SK-MEL-5 (cell line): Measurements from ENCODE around the gene GH2. TPM values are rescaled to one million over a fixed set of nuclear protein-coding genes. Genes with fewer than 3 reads are reported as not detected.
"Not testable (repeated sequence)": the region's sequence is repeated elsewhere in the genome, so short reads cannot be mapped to it uniquely, and the experiment has no call there.

Experiments
- DNase-seq: peaks from one replicate; pipeline ENCODE4 v3.0.0-alpha.2; 2016; ENCODE audit warnings: low read depth, low spot score
- in situ Hi-C: cut with HindIII; loops from 2 replicates; pipeline ENCODE4 v1.10.0; 2016; ENCODE audit warnings: low sequenced_read_pairs, high pct_unique_total_duplicates, low pct_unique_long_range_greater_than_20kb
- polyA plus RNA-seq, 2 experiments: library from polyadenylated mRNA; depleted of rRNA; stranded (reverse); fragments of >200 nt; gene quantifications; 2 replicates each; pipeline ENCODE4 v1.2.3, GENCODE V29; 2015
- total RNA-seq: library from RNA; depleted of rRNA; stranded (reverse); fragments of >200 nt; shearing (Covaris generic); gene quantifications from 2 replicates; pipeline ENCODE4 v1.2.3, GENCODE V29; 2014; rRNA removed

The GH2 gene
- not detected in 2 replicates for total RNA-seq
- polyA plus RNA-seq (2015; cell fraction: cytosol; rRNA removed) = not detected in 2 replicates
- not detected in 2 replicates for polyA plus RNA-seq (2015; cell fraction: nucleus; rRNA removed)

DNA sequence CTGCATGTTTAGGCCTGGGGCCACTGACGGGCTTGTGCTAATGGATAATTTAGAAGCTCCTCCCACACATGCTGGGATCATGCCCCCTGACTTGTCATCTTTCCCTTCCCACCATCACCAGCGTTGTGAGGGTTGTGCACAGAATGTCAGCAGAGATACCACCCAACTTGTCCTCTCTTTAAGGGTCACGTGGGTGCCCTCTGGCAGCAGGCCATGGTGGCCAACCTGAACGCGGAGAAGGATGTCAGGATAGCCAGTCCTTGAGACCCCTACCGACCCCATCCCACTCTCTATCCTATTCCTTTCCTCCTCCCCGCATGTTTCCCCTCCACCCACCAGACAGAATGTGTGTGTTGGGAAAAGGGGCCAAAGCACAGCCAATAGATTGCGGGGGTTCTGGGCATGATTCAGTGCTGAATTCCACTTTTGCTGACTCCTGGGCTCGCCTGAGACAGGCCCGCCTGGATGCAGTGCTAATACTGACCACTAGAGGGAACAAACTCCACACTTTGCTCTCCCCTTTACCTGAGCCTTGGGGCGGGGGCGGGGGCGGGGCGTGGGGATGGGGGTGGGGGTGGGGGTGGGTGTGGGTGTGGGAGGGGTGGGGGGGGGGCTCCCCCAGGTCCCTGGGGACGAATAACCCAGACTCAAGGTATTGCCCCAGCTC lies at the start of gene GH2:
Gene GH2, minus strand, starts transcription at position 10 of the 667 bp plus-strand sequence. CDS start 143 bp downstream, outside the sequence.
- in situ Hi-C loops = no loop called here

DNA sequence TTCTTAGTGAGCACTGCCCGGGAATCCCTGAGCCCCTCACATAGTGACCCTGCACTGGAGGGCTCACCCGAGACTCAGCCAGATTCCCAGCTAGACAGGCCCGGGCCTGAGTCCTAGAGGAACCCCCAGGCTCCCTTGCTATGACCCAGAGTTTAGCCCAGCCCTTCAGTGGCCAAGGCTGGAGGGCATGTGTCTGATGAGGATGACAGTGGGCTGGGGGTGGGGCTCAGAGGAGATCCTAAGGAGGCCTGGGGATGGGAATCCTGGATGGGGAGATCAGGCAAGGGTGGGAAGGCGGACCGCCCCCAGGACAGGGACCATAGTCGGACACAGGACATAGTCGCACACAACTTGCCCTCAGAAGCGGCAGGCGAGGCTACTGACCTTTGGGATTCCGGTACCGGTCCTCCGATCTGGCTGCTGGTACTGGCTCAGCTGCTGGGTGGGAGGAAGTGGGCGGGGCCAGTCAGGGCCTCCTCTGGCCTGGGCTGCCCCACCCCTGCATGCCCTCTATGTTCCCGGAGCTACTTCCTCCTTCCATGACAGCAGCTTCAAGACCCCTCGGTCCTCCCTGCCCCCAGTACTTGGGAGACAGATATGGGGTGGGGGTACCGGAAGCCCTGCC lies 49.3 kb upstream of the GH2 start:
- DNase-seq = no peak

More for the DNA sequence above, at the start of gene GH2:
- DNase-seq = peak; percentile 80

DNA sequence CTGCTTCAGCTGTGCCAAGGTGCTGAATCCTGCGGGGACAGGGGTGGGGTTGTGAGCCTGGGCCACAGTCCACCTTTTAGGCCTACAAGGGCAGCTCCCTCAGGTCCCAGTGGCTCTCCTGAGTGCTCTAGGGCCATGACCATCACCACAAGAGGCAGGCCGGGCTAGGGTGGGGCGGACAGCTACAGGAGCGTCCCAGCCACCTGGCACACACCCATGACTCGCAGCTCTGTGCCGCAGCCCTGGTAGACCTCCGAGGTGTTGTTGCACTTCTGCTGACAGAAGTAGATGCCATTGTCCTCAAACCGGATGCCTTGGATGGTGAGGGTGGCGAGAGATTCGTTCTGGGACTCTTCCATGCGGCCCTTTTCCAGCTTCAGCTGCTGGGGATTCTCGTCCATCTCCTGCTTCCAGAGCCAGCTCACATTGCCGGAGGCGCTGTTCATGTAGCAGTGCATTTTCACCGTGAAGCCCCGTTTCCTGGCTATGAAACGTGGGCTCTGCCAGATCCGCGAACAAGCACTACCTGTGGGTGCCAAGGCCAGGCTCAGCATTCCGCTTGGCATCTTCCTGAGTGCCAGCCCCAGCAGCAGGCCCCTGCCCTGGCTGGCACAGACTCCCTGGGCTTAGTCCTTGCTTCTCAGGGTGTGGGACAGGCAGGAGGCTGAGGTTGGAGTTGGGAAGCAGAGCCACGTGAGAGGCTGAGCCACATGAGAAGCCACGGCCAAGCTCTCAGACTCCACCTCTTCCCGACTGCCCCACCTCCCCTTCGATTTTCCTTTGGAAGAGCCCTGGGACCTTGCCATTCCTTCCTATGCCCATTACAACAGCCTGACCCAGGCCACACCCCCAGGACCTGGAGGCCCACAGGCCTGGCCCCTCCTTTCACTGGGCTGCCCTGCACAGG lies 48.4 kb upstream of the GH2 start:
- DNase-seq = peak; percentile 33
- in situ Hi-C loops = no loop called here

More for the DNA sequence above, 49.3 kb upstream of the GH2 start:
- in situ Hi-C loops = no loop called here

DNA sequence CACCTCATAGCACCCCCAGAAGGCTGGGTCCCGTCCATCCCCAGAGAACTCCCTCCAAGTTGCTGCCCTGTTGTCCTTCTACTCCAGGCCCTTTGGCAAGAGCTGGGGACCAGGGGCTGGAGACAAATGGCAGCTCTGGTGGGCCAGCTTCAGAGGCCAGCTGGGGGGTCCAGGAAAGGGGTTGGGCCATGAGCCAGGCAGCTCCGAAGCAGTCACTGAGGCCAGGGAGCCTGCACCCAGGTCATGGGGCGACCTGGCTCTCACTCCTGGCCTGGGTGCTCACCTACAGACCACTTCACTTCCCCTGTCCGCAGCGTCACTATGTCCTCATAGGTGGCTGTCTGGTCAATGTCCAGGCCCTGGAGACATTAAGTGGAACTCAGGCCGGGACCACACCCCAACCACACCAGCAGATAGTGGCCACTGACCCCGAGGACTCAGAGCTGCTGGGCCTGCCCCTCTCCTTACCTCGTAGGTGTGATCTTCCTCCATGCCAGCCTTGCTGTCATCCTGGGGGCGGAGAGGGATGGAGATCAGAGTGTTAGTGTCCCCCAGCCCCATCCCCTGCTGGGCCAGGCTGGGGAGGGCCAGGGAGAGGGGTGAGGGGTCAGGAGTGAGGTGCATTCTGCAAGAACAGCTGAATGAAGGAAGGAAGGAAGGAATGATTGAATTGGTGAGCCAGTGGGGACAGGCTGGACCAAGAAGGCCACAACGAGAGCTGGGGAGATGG lies 47.4 kb upstream of the GH2 start:
- DNase-seq = no peak
- in situ Hi-C loops = no loop called here

DNA sequence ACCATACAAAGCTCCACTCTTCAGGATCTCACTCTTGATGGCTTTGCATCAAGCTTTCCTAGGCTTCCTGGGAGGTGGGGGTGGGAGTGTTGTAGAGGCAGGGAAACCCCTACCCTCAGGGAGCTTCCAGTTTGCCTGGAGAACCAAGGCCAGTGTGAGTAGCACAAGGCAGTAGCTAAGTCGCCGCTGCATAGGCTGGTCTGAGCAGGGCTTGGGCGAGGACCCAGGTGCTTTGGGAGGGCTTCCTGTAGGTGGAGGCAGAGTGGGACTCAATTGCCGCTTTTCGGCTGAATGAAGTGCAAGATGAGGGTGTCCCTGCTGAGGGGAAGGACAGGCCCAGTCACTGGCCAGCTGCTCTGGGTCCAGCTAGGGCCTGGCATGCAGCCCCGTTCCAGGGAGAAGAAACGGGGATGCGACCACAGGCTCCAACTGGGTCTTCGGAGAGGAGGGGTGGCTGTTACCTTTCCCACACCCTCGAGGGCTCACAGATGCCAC lies 46.5 kb upstream of the GH2 start:
- DNase-seq = no peak
- in situ Hi-C loops = no loop called here

DNA sequence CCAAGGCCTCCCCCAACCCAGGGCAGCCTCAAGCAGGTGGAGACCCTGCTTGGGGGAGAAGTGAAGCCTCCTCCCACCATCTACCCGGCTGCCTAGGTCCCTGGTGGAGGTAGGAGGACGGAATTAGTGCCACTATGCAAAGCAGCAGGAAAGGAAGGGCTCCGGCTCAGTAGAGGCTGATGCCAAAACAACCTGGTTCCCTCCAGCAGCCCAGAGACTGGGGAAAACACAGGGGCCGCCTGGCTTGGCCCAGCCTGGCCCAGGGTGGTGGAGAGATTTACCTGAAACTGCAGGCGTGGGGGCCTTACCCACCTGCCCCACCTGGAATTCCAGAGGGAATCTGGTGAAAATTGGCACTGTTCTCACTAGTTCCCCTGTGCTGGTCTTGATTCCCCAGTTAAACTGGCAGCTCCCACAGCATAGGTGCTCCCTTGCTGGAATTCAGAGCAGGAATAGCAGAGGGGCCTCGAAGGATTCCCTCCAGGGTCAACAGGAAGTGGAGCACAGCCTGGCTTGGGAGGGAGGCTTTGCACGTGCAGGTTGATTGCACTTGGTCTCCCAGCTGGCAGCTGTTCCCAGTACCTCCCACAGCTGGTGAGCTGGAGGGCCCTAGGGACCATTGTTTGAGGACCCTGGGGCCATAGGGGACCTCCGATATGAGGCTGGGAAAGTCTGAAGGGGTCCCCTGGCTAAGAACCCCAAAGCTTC lies 45.9 kb upstream of the GH2 start:
- in situ Hi-C loops = no loop called here
- no peak for DNase-seq

DNA sequence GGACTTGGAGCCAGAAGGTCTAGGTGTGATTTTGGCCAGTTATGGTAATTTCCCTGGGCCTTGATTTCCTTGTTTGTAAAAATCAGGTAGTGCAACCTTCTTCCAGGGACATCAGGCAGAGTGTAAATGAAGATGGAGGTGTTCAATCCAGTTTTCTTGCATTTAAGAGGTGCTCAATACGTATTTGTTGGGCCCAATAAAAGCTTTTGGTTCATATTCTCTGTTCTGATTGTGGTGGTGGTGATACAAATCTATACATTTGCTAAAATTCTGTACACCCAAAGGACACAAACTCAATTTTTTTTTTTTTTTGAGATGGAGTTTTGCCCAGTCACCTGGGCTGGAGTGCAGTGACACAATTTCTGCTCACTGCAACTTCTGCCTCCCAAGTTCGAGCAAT lies 44.4 kb upstream of the GH2 start:
- in situ Hi-C loops = no loop called here
- no peak for DNase-seq

DNA sequence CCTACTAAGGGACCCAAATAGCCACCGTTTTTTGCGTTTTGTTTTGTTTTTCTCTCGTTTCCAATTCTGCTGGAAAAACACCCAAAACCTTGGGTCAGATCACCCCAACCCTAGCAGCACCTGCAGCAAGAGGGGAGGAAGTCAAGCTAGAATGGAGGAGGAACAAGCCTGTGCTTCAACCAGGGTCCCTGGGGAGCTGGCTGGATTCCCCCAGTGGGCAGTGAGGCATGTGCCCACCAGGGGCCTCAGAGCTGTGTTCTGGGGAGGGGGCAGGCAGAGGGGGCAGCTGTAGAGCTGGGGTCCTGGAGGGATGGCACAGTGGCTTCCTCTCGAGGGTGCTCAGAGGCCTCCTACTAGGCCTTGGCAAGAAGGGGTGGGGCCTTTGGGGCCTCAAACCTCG lies 43.9 kb upstream of the GH2 start:
- in situ Hi-C loops = no loop called here
- DNase-seq = no peak

DNA sequence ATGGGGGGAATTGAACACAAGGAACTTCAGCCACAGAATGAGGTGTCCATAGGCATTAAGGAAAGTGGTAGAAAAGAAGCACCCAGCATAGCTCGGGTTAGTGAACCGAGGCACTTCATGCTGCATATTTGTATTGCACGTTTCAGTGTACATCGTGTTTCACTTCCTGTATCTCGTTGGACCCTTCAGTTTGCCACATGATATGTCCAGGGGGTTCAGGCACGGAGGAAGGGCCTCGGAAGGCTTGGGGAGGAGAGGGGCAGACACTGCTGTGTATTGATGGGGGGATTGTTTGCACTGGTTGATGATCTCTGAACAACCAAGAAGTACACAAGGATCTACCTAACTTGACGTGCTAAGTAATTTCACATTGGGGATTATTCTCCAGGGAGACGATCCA lies 40.7 kb upstream of the GH2 start:
- in situ Hi-C loops, DNase-seq: not testable (repeated sequence)

DNA sequence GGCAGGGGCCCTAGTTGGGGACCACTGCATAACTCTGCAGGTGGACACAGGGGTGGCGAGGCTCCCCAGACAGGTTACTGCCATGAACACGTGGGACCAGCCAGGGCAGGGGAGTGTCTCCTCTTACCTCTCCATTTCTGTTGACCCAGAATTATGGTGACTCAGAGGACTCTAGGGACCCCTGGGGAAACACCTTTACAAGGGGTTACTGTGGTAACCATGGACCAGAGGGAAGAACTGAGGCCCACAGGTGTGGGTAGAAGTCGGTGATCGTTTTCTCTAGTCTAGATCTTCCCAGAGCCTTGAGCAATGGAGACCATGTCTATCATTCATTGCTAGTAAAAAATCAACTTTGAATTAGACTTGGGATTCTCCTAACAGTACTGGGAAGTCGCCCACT lies 39.0 kb upstream of the GH2 start:
- in situ Hi-C loops, DNase-seq: not testable (repeated sequence)

DNA sequence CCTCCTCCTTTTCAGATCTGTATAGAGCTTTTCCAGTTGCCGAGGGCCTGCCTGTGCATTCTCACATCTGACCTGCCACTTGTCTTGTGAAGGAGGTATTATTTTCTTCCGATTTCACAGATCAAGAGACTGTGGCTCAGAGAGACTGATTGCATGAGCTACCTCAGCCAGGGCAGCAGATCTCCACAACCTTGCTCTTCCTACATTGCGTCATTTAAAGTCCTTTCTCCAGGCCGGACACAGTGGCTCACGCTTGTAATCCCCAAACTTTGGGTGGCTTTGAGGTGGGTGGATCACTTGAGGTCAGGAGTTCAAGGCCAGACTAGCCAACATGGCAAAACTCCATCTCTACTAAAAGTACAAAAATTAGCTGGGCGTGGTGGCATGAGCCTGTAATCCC lies 38.3 kb upstream of the GH2 start:
- peak; percentile 37 for DNase-seq

DNA sequence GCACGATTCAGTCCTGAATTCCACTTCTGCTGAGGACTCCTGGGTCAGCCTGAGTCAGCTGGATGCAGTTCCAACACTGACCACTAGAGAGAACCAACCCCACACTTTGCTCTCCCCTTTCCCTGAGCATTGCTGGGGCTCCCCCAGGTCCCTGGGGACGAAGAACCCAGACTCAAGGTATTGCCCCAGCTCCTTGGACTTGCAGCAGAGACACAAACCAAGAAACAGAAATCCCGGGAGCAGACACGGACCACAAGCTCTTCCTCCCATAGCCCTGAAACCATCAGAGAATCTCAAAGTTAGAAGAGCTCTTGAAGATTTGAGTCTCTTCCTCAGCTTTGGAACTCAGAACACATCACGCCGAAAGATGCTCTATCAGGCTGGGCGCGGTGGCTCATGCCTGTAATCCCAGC lies 37.6 kb upstream of the GH2 start:
- DNase-seq = peak; percentile 70
- in situ Hi-C loops = no loop called here

More for the DNA sequence above, 38.3 kb upstream of the GH2 start:
- in situ Hi-C loops = not testable (repeated sequence)

DNA sequence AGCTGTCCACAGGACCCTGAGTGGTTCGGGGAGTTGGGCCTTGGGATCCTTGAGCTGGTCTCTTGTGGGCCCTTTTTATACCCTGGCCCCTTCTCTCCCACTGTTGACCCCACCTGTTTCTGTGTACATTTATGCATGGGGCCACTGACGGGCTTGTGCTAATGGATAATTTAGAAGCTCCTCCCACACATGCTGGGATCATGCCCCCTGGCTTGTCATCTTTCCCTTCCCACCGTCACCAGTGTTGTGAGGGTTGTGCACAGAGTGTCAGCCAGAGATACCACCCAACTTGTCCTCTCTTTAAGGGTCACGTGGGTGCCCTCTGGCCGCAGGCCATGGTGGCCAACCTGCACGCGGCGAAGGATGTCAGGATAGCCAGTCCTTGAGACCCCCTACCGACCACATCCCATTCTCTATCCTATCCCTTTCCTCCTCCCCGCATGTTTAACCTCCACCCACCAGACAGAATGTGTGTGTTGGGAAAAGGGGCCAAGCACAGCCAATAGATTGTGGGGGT lies 37.1 kb upstream of the GH2 start, which contains the start of gene GH1:
Gene GH1, minus strand, starts transcription at position 51 of the 517 bp plus-strand sequence. CDS start 63 bp downstream, outside the sequence.
- DNase-seq, in situ Hi-C loops: not testable (repeated sequence)

DNA sequence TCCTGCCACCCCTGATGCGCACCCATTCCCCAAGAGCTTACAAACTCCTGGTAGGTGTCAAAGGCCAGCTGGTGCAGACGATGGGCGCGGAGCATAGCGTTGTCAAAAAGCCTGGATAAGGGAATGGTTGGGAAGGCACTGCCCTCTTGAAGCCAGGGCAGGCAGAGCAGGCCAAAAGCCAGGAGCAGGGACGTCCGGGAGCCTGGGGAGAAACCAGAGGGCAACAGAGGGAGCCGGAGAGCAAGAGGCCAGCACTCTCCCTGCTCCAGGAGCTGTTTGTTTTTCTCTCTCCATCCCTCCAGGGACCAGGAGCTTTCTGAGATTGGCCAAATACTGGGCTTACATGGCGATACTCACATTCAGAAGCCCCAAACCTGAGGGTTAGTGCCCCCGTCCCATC lies 36.6 kb upstream of the GH2 start:
- DNase-seq = no peak
- in situ Hi-C loops = no loop called here

DNA sequence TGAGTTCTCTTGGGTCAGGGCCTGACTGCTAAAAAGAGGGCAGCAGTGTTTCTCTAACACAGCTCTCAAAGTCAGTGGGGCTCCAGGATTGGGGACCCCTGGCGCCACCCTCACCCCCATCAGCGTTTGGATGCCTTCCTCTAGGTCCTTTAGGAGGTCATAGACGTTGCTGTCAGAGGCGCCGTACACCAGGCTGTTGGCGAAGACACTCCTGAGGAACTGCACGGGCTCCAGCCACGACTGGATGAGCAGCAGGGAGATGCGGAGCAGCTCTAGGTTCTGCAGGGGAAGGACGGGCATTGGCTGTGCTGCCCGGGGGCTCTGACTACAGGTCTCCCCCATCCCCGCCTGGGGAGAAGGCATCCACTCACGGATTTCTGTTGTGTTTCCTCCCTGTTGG lies 35.9 kb upstream of the GH2 start:
- in situ Hi-C loops = no loop called here
- DNase-seq = no peak

DNA sequence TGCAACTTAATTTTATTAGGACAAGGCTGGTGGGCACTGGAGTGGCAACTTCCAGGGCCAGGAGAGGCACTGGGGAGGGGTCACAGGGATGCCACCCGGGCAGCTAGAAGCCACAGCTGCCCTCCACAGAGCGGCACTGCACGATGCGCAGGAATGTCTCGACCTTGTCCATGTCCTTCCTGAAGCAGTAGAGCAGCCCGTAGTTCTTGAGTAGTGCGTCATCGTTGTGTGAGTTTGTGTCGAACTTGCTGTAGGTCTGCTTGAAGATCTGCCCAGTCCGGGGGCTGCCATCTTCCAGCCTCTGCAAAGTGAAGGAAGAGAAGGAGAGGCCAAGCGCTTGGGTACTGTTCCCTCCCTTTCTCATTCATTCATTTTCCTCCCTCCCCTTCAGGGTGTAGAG lies 35.5 kb upstream of the GH2 start:
- DNase-seq, in situ Hi-C loops: not testable (repeated sequence)
